Globus pallidus (tissue), 1 donor: ENCODE measurements around the gene SCRN3.
A peak's percentile ranks its signal among the peaks of the same experiment; 100 is the strongest.
"Not testable (repeated sequence)": the region's sequence is repeated elsewhere in the genome, so short reads cannot be mapped to it uniquely, and the experiment has no call there.

ENCODE experiments used
- DNase-seq: peaks from one replicate; pipeline ENCODE4 v3.0.0-alpha.2; 2015; ENCODE audit warnings: low spot score

The SCRN3 gene, protein sequence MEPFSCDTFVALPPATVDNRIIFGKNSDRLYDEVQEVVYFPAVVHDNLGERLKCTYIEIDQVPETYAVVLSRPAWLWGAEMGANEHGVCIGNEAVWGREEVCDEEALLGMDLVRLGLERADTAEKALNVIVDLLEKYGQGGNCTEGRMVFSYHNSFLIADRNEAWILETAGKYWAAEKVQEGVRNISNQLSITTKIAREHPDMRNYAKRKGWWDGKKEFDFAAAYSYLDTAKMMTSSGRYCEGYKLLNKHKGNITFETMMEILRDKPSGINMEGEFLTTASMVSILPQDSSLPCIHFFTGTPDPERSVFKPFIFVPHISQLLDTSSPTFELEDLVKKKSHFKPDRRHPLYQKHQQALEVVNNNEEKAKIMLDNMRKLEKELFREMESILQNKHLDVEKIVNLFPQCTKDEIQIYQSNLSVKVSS

DNA sequence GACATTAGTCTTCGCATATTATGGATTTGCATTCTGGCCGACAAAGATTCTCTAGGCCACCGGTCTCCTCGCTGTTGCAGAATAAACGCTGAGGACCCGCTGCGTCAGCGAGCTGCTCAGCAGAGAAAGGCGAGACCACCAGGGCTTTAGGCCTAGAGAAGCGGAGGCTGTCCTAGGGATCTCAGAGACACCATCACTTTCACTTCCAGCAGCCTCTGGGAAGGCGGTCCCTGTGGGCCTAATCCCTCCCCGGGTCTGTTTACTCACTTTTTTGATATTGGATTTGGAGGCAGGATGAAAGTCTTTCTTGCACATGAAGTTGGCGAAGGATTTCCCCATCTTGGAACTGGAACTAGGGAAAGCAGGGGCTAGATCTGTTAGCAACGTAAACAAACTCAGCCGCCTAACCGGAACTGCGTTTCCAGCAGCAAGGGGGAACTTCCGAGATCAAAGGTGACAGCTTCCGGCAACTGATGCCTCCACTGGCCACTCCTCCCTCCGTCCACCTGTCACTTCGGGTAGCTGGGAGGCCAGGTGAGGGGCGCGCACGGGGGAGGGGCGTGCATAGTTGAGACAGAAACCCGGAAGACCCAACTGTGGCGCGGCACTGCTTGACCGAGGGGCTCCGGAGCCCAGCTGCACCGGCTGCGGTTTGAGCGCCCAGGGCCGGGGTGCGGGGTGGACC lies at the start of gene SCRN3:
Gene SCRN3, plus strand, starts transcription at position 447 of the 685 bp plus-strand sequence. CDS start 2,554 bp downstream, outside the sequence.
- peak; percentile 89 for DNase-seq

DNA sequence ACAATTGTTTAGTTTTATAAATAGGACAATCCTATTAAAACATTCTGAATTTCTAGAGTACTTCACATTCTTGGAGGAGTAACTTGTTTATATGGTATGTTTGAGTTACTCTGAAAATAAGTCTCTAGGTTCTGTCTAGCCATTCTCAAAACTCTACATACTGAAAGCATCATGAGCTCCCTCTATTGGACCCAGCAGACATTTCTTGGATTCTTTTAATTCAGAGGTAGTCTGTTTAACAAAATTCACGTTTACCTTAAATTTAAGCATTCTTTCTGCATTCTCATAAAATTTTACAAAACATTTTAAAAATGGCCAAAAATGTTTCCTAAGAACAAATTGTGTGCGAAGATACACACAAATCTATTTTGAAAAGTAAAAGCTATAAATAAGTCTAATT lies 45.5 kb upstream of the SCRN3 start:
- no peak for DNase-seq

DNA sequence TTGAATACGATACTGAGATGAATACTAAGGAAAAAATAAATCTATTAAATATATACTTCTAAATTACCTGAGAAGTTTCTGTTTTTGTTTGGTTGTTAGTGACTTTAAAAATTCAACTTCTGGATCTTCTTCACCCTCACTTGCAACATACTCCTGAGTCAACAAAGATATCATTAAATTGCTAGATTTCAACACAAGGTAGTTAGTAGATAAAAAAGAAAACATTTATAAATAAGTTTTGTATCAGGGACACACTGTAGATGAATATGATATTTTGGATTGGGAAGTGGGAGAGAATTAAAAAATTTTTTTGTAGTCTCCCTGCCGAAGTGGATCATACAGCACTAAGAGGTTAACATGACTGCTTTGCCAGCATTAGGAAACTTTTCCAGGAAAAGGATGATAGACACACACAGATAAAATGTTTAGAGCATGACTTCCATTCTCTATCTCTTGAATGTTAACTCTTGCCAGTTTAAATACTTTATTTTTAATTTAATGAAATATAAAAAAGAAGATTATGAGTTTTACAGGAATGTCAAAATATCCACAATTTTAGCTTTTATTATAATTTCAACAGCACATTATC lies 44.8 kb upstream of the SCRN3 start:
- DNase-seq: no peak

DNA sequence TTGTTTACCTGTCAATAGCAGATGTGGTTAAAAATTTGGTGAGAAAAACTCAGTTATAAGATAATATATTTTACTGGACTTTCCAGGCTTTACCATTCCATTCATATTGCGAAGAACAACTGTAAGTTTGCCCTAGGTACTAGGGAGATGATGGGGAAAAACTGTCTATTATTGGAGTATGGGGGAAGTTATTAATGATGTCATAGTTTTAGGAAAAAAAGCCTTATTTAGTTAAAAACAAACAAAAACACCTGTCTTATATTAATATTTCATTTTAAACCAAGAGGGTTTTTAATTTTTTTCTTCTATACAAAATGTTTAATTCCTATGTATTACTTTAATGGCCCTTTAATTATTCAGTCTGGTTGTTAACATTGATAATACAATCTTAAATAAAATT lies 42.5 kb upstream of the SCRN3 start:
- DNase-seq: no peak

DNA sequence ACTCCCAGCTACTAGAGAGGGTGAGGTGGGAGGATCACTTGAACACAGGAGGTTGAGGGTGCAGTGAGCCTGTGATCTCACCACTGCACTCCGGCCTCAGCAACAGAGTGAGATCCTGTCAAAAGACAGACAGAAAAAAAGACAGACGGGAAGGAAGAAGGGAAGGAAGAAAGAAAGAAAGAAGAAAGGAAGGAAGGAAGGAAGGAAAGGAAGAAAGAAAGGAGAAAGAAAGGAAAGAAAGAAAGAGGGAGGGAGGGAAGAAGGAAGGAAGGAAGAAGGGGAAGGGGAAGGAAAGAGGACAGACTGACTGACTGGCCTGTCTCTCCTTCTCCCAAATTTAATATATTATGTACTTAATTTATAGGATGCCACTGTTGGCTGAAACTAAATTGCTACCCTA lies 39.2 kb upstream of the SCRN3 start:
- DNase-seq: no peak

DNA sequence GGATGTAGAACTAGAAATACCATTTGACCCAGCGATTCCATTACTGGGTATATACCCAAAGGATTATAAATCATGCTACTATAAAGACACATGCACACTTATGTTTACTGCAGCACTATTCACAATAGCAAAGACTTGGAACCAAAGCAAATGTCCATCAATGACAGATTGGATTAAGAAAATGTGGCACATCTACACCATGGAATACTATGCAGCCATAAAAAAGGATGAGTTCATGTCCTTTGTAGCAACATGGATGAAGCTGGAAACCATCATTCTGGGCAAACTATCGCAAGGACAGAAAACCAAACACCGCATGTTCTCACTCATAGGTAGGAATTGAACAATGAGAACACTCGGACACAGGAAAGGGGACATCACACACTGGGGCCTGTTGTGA lies 35.9 kb upstream of the SCRN3 start:
- DNase-seq: not testable (repeated sequence)

DNA sequence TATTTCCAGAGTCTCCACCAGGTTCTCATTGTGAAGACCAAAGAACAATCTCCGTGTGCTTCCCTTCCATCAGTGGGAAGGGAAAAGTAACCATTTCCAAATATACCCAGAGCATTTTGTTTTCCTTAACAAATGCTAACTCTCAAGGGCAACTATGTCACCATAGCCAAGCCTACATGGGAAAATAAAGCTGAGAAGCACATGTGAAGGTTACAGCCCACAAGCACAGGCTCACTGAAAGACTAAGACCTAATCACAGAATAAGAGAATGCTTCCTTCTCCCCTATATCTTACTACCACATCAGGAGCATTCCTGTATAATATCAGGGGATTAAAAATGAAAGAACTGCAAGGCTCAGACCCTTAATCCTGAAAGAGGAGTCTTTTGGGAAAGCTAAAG lies 32.6 kb upstream of the SCRN3 start:
- no peak for DNase-seq

DNA sequence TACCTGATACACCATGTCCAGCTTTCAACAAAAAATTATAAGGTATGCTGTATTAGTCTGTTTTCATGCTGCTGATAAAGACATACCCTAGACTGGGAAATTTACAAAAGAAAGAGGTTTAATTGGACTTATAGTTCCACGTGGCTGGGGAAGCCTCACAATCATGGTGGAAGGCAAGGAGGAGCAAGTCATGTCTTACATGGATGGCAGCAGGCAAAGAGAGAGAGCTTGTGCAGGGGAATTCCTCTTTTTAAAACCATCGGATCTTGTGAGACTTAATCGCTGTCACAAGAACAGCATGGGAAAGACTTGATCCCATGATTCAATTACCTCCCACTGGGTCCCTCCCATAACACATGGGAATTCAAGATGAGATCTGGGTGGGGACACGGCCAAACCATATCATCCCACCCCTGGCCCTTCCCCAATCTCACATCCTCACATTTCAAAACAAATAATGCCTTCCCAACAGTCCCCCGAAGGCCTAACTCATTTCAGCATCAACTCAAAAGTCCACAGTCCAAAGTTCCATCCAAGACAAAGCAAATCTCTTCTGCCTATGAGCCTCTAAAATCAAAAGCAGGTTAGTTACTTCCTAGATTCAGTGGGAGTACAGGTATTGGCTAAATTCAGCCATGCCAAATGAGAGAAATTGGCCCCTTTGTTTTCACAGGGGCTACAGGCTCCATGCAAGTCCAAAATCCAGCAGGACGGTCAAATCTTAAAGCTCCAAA lies 31.9 kb upstream of the SCRN3 start:
- DNase-seq: not testable (repeated sequence)

DNA sequence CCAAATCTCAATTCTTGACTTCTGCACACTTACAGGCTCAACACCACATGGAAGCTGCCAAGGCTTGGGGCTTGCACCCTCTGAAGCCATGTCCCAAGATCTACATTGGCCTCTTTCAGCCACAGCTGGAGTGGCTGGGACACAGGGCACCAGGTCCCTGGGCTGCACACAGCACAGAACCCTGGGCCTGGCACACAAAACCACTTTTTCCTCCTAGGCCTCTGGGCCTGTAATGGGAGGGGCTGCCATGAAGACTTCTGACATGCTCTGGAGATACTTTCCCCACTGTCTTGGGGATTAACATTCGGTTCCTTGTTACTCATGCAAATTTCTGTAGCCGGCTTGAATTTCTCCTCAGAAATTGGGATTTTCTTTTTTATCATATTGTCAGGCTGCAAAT lies 30.9 kb upstream of the SCRN3 start:
- DNase-seq: no peak

DNA sequence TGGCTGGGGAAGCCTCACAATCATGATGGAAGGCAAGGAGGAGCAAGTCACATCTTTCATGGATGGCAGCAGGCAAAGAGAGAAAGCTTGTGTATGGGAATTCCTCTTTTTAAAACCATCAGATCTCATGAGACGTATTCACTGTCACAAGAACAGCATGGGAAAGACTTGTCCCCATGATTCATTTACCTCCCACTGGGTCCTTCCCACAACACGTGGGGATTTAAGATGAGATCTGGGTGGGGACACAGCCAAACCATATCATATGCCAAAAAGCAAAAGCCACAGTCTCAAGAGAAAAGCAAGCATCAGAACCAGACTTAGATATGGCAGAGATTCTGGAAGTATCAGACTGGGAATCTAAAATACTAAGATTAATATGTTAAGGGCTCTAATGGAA lies 30.0 kb upstream of the SCRN3 start:
- no peak for DNase-seq

DNA sequence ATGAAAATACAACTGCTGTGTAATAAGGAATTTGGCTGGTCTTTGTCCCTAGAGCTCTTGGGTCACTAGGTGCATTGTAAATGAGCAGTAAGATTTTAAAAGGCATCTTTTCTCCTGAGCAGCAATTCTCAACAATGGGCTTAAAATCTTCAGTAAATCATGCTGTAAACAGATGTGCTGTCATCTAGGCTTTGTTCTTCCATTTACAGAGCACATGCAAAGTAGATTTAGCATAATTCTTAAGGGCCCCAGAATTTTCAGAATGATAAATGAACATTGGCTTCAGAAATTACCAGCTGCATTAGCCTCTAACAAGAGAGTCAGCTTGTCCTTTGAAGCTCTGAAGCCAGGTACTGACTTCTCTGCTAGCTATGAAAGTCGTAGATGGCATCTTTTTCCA lies 26.8 kb upstream of the SCRN3 start:
- DNase-seq: no peak

DNA sequence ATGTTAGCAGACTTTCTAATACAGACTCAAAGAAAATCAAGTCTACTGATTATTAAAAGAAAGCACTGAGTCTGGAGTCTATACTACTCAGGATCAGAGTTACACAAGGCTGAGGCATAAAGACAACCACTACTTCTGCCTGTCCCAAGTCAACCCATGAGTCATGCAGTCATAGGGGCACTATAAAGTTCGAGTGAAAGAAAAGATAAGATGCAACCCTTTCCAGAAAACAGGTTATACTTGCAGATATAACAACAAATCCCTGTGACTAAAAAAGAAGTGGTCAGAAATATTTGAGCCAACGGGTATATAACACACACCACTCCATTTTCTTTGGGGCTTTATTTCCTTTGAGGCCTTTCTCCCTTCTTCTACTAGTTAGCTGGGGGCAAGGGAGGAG lies 18.6 kb upstream of the SCRN3 start:
- no peak for DNase-seq

DNA sequence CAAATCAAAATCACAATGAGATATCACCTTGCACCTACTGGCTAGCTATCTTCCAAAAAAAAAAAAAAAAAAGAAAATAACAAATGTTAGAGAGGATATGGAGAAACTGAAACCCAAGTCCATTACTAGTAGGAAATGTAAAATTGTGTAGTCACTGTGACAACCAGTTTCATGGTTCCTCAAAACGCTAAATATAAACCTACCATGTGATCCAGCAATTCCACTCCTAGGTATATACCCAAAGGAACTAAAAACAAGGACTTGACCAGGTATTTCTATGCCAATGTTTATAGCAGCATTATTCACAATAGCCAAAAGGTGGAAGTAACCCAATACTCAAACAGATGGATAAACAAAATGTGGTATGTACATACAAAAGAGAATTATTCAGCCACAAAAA lies 11.7 kb upstream of the SCRN3 start:
- DNase-seq: no peak

DNA sequence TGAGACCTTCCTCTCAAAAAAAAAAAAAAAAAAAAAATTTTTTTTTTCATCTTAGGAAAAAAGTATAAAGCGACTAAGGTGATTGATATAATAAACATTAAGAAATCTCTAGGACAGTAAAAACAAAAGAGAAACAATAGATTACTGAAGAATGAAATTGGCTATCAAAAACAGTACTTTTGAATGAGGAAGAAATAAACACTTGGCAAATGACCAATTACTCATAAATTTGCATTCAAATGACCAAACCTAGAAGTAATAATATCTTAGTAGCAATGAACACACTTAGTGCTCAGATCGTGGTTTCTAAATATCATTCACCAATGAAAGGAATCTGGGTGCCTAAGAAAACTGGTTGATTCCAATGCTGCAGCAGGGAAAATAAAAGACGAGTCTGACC lies 10.3 kb upstream of the SCRN3 start:
- DNase-seq: no peak

DNA sequence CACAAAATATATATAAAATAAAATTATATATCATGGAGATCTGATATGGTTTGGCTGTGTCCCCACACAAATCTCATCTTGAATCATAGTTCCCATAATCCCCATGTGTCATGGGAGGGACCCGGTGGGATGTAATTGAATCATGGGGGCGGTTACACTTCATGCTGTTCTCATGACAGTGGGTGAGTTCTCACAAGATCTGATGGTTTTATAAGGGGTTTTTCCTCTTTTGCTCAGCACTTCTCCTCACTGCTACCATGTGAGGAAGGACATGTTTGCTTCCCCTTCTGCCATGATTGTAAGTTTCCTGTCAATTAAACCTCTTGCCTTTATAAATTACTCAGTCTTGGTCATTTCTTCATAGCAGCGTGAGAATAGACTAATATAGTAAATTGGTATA lies 6.8 kb upstream of the SCRN3 start:
- DNase-seq: not testable (repeated sequence)

DNA sequence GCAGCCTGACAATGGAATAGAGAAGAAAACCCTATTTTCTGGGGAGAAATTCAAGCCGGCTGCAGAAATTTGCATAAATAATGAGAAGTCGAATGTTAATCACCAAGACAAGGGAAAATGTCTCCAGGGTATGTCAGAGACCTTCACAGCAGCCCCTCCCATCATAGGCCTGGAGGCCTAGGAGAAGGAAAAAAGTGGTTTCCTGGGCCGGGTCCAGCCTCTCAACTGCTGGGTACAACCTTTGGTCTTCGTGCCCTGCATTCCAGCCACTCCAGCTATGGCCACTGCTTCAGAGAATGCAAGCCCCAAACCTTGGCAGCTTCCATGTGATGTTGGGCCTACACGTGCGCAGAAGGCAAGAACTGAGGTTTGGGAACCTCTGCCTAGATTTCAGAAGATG lies 6.0 kb upstream of the SCRN3 start:
- DNase-seq: no peak

DNA sequence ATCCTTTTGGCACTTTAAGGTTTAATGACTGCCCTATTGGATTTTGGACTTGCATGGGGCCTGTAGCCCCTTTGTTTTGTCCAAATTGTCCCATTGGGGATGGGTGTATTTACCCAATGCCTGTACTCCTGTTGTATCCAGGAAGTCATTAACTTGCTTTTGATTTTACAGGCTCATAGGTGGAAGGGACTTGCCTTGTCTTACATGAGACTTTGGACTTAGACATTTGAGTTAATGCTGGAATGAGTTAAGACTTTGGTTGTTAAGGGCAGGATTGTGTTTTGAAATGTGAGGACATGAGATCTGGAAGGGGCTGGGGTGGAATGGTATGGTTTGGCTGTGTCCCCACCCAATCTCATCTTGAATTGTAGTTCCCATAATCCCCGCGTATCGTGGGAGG lies 5.2 kb upstream of the SCRN3 start:
- DNase-seq: not testable (repeated sequence)

DNA sequence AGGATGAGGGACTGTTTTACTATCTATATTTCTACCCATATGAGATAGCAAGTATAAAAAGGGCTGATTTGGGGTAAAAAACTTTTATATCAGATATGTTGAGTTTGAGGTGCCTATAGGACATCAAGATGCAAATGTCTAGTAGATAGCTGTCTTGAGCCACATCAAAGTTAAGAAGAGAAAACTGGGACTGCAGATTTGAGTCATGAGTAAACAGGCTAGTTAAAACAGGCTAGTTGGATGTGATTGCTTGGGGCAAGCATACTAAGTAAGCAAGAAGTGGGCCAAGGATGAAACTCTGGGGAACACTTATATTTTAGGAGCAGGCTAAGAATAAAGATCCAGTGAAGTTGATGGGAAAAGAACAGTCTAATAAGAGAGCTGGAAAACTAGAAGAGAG lies 2.8 kb upstream of the SCRN3 start:
- DNase-seq: no peak

DNA sequence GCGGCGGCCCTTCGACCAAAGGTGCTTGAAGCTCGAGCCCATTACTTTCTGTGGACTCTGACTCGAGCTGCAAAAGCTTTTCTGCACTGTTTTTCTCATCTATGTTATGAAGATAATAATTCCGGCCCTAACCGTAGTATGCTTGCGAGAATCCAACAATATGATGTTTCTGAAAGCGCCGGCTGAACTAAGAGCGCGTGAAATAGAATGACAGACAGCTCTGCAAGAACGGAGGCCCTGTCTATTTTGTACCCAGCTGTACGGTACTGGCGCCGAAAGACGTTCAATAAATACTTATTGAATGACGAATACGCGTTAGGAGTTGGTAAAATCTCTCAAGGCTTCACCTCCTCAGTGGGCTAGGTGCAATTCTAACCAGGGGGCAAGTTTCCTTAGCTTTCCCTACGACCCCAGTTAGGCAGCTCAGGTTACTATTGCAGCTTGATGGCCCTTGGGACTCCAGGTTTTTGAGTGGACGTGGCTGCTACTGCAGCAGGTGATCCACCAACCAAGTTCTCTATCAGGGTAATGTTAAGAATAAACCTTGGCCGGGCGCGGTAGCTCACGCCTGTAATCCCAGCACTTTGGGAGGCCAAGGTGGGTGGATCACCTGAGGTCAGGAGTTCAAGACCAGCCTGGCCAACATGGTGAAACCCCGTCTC lies 570 bp downstream of the SCRN3 start:
- no peak for DNase-seq

DNA sequence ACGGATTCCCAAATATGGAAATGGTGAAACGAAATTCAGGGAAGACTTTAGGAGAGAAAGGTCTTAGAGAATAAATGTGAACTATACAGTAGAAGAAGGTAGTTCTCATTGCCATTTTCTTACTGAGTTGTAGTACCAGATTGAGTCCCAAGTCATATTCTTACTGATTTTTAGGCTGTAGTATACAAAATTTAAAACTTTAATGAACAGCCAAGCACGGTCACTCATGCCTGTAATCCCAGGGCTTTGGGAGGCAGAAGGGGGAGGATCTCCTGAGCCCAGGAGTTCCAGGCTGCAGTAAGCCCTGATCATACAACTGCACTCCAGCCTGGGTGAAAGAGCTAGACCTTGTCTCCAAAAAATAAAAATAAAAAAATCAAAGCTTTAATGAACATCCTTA lies 2.2 kb downstream of the SCRN3 start:
- no peak for DNase-seq

DNA sequence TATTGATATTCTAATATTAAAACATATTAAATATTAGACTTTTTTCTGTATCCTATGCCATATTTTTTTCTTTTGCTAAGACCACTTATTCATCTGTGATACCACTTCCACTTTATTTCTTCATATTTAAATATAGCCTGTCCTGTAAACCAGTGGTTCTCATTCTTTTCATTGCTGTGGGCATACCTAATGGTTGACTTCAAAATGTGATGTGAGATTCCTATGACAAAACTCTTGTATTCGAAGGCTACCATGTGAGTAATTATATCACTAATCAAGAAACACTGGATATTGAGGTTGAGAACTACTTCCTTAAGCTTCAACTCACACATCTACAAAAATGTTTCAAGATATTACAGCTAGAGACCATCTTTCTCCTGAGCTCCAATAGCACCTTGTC lies 3.6 kb downstream of the SCRN3 start:
- no peak for DNase-seq

DNA sequence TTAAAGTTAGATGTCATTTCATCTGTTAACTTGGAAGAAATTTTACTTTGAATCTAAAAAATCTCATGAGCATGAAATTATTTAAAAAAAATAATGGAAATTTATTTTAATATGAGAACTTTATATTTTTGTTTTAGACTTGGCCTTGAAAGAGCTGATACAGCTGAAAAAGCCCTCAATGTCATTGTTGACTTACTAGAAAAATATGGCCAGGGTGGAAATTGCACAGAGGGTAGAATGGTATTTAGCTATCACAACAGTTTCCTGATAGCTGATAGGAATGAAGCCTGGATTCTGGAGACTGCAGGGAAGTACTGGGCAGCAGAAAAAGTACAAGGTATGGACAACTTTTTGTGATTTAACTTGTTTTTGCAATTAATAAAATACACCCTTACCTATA lies 5.3 kb downstream of the SCRN3 start:
- no peak for DNase-seq
